Nephron (organoid): Measurements from ENCODE around the gene CHST6.

ENCODE experiments used
- H3K27ac Mint-ChIP-seq, 3 experiments: 2 replicates each; pipeline ENCODE4 v1.8.0; 2020; ENCODE audit warnings: mixed read lengths in 3 of 3, mild to moderate bottlenecking in 2 of 3, moderate library complexity in 1 of 3
- H3K27me3 Mint-ChIP-seq: 2 replicates; pipeline ENCODE4 v1.8.0; 2021; ENCODE audit warnings: low read depth, mild to moderate bottlenecking, moderate library complexity, mixed read lengths
- H3K36me3 Mint-ChIP-seq: 2 replicates; pipeline ENCODE4 v1.8.0; 2020; ENCODE audit warnings: low read depth, mixed read lengths
- H3K4me1 Mint-ChIP-seq: 2 replicates; pipeline ENCODE4 v1.8.0; 2020; ENCODE audit warnings: mixed read lengths
- H3K4me3 Mint-ChIP-seq, 3 experiments: 2 replicates each; pipeline ENCODE4 v1.8.0; 2020; ENCODE audit warnings: mild to moderate bottlenecking in 3 of 3, mixed read lengths in 3 of 3, moderate library complexity in 2 of 3
- H3K9me3 Mint-ChIP-seq: 2 replicates; pipeline ENCODE4 v1.8.0; 2020; ENCODE audit warnings: mixed read lengths
- CTCF ChIP-seq, 3 experiments: fragments of 200-600 bp; sonication (generic); IDR thresholded peaks; one replicate each; pipeline ENCODE4 v1.5.0; 2021; ENCODE audit warnings: antibody characterized with exemption in 3 of 3; ENCODE audit not compliant: unreplicated experiment in 3 of 3

Gene CHST6

GRCh38 chr16:75479421-75479990 lies 15.7 kb downstream of the CHST6 start:
- Mint-ChIP-seq H3K36me3 (no peaks in the 10 kb centered on the region), H3K27ac (no peak overlapping the region), H3K4me3 (no peak overlapping the region), H3K9me3 (no peaks in the 10 kb centered on the region), H3K4me1 (no peaks in the 10 kb centered on the region), H3K27me3 (peaks cover 6% of the 10 kb centered on the region)
- TF ChIP-seq CTCF (IDR thresholded peaks at IDR 0.05; ENCODE audit: unreplicated experiment in 3 of 3) = no peak

GRCh38 chr16:75478480-75479345 lies 16.5 kb downstream of the CHST6 start:
- TF ChIP-seq CTCF (IDR thresholded peaks at IDR 0.05; ENCODE audit: unreplicated experiment in 3 of 3) = no peak
- Mint-ChIP-seq H3K9me3 (no peaks in the 10 kb centered on the region), H3K4me1 (no peaks in the 10 kb centered on the region), H3K36me3 (no peaks in the 10 kb centered on the region), H3K27me3 (peaks cover 6% of the 10 kb centered on the region), H3K27ac (no peak overlapping the region), H3K4me3 (no peak overlapping the region)

GRCh38 chr16:75477680-75478473 lies 17.4 kb downstream of the CHST6 start:
- H3K27ac Mint-ChIP-seq = no peak overlapping the region
- no peak for TF ChIP-seq CTCF (IDR thresholded peaks at IDR 0.05; ENCODE audit: unreplicated experiment in 3 of 3)

GRCh38 chr16:75476817-75477216 lies 18.4 kb downstream of the CHST6 start:
- TF ChIP-seq CTCF (IDR thresholded peaks at IDR 0.05; ENCODE audit: unreplicated experiment in 3 of 3) = no peak
- H3K4me1 Mint-ChIP-seq = no peaks in the 10 kb centered on the region
- no peak overlapping the region for H3K27ac Mint-ChIP-seq
- H3K4me3 Mint-ChIP-seq = no peak overlapping the region
- peaks cover 2% of the 10 kb centered on the region for H3K27me3 Mint-ChIP-seq
- no peaks in the 10 kb centered on the region for H3K36me3 Mint-ChIP-seq
- no peaks in the 10 kb centered on the region for H3K9me3 Mint-ChIP-seq

More at GRCh38 chr16:75477680-75478473, 17.4 kb downstream of the CHST6 start:
- Mint-ChIP-seq H3K36me3 (no peaks in the 10 kb centered on the region), H3K27me3 (peaks cover 6% of the 10 kb centered on the region), H3K9me3 (no peaks in the 10 kb centered on the region), H3K4me1 (no peaks in the 10 kb centered on the region), H3K4me3 (no peak overlapping the region)

- Mint-ChIP-seq H3K4me1 (no peaks in the 10 kb centered on the region), H3K27me3 (no peaks in the 10 kb centered on the region), H3K9me3 (no peaks in the 10 kb centered on the region), H3K4me3 (no peak overlapping the region), H3K36me3 (no peaks in the 10 kb centered on the region), H3K27ac (no peak overlapping the region)
- TF ChIP-seq CTCF (IDR thresholded peaks at IDR 0.05; ENCODE audit: unreplicated experiment in 3 of 3) = no peak
Observed at GRCh38 chr16:75475420-75475847, 19.8 kb downstream of the CHST6 start.
